C4-2B (cell line): ENCODE data around the gene SLC35D2.
"Not testable (repeated sequence)": the region's sequence is repeated elsewhere in the genome, so short reads cannot be mapped to it uniquely, and the experiment has no call there.

Experiments
- H3K27ac ChIP-seq: fragments of 450-650 bp; 2 replicates; pipeline ENCODE4 v1.5.1; 2017
- CTCF ChIP-seq: fragments of 450-650 bp; conservative IDR thresholded peaks from 2 replicates; pipeline ENCODE4 v1.5.1; 2017; ENCODE audit warnings: mild to moderate bottlenecking
- ZFX ChIP-seq: fragments of 450-650 bp; IDR thresholded peaks from 2 replicates; pipeline ENCODE4 v1.6.1; 2017

SLC35D2 gene

DNA sequence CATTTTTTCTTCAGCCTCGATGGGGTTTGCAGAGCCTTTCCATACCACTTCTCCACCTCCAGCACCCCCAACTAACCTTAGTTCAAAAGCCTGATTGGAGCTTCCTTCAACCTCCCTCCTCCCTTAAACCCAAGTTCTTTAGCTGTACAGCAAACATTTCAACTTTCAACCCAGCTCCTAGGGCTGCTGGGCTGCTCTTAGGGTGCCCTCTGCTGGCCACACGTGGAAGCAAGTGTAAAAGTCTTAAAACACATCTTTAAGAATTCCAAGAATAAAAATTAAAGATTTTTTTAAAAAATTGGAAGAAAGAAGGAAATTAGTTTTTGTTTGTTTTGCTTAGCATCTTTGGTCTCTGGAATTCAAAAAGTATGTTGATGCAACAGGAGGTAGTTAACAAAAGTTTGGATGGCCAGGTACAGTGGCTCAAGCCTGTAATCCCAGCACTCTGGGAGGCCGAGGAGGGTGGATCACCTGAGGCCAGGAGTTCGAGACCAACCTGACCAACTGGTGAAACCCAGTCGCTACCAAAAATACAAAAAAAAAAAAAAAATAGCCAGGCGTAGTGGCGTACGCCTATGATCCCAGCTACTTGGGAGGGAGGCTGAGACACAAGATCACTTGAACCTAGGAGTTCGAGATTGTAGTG, 66.1 kb downstream of the SLC35D2 start:
- H3K27ac ChIP-seq, result no peak overlapping the region
- no peak for TF ChIP-seq ZFX
- TF ChIP-seq CTCF, result peak; percentile 95

GRCh38 chr9:96309850-96310249, 73.7 kb downstream of the SLC35D2 start:
- H3K27ac ChIP-seq, result no peak overlapping the region
- TF ChIP-seq ZFX, result no peak

- H3K27ac ChIP-seq, result not testable (repeated sequence)
Observed at GRCh38 chr9:96306958-96307357, 76.6 kb downstream of the SLC35D2 start.

- no peak for TF ChIP-seq ZFX
- no peak for TF ChIP-seq CTCF
- no peak overlapping the region for H3K27ac ChIP-seq
Observed at GRCh38 chr9:96305171-96305570, 78.3 kb downstream of the SLC35D2 start.

DNA sequence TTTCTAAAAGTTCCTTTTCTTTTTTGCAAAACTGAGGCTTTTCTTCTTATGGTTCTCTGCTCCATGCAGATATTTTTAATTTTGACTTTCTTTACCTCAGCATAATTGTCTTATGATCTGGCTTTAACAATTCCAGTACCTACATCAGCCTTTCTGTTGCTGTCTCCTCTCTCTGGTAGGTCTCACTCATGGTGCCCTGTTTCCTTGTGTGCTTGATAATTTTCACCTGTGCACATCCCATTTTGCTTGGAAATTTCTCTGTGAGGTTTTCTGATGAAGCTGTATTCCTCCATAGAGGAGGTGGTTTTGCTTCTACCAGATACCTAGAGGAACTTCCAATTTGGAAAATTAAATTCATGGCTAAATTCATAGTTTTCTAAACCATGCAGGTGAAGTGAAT, 79.3 kb downstream of the SLC35D2 start:
- H3K27ac ChIP-seq, result no peak overlapping the region
- TF ChIP-seq ZFX (no peak), CTCF (no peak)

GRCh38 chr9:96302021-96302420, 81.5 kb downstream of the SLC35D2 start, which contains the start of gene HSD17B3:
Gene HSD17B3, minus strand, starts transcription at chr9:96302176. Its CDS starts 72 bp downstream, at chr9:96302104.
- H3K27ac ChIP-seq, result no peak within 1 kb of the TSS
- TF ChIP-seq CTCF (no peak), ZFX (no peak)

GRCh38 chr9:96299823-96300222, 83.7 kb downstream of the SLC35D2 start:
- TF ChIP-seq CTCF (no peak), ZFX (no peak)
- no peak overlapping the region for H3K27ac ChIP-seq

DNA sequence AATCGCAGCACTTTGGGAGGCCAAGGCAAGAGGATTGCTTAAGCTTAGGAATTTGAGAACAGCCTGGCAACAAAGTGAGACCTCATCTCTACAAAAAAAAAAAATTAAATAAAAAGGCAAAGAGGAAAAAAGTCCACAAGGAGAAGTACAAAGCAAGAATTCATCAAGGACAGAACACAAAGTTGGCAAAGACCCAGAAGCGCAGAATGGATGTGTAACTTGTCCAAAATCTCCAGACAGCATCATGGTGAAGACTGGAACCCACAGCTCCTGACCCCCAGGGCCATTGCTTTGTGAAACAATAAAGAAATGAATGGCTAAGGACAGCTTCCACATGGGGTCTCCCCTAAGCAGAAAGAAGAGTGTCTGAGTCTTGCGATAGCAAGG, 89.4 kb downstream of the SLC35D2 start:
- no peak for TF ChIP-seq CTCF
- no peak for TF ChIP-seq ZFX
- H3K27ac ChIP-seq, result no peak overlapping the region
